Endothelial cell (in vitro differentiated cells): Measurements from ENCODE around the gene KAT14. TPM values are rescaled to one million over a fixed set of nuclear protein-coding genes. Genes with fewer than 3 reads are reported as not detected.

Source experiments
- DNase-seq: peaks from one replicate; pipeline ENCODE4 v3.0.0; 2021; ENCODE audit warnings: low spot score
- H3K27ac Mint-ChIP-seq: one replicate; pipeline ENCODE4 v1.8.0; 2021; ENCODE audit warnings: mixed read lengths, inconsistent platforms; ENCODE audit not compliant: unreplicated experiment
- H3K27me3 Mint-ChIP-seq: one replicate; pipeline ENCODE4 v1.8.0; 2021; ENCODE audit warnings: mild to moderate bottlenecking, moderate library complexity, mixed read lengths, inconsistent platforms; ENCODE audit not compliant: unreplicated experiment
- H3K36me3 Mint-ChIP-seq: one replicate; pipeline ENCODE4 v1.8.0; 2021; ENCODE audit warnings: mild to moderate bottlenecking, low read depth, mixed read lengths, inconsistent platforms; ENCODE audit not compliant: unreplicated experiment
- H3K4me1 Mint-ChIP-seq: one replicate; pipeline ENCODE4 v1.8.0; 2021; ENCODE audit warnings: mild to moderate bottlenecking, mixed read lengths, inconsistent platforms; ENCODE audit not compliant: unreplicated experiment
- H3K4me3 Mint-ChIP-seq: one replicate; pipeline ENCODE4 v1.8.0; 2021; ENCODE audit warnings: mild to moderate bottlenecking, mixed read lengths, inconsistent platforms; ENCODE audit not compliant: unreplicated experiment
- H3K9me3 Mint-ChIP-seq: one replicate; pipeline ENCODE4 v1.8.0; 2021; ENCODE audit warnings: mixed read lengths, inconsistent platforms; ENCODE audit not compliant: unreplicated experiment
- CTCF ChIP-seq: fragments of 200-600 bp; sonication (generic); IDR thresholded peaks from one replicate; pipeline ENCODE4 v1.5.0; 2021; ENCODE audit warnings: antibody characterized with exemption; ENCODE audit not compliant: unreplicated experiment
- total RNA-seq: library from RNA; stranded (reverse); fragmentation: NEBNext Ultra II Directional; extraction: Animal tissue kit (Norgen Biotek cat#: 25700); gene quantifications from one replicate; pipeline ENCODE4 v1.2.1, GENCODE V29; 2021; ENCODE audit not compliant: unreplicated experiment

KAT14 gene
- total RNA-seq, 1 donor from 2014 or later, result 16.9 TPM

GRCh38 chr20:18233408-18233943 lies 95.8 kb downstream of the KAT14 start:
- no peak overlapping the region for H3K4me3 Mint-ChIP-seq
- no peaks in the 10 kb centered on the region for H3K36me3 Mint-ChIP-seq
- H3K9me3 Mint-ChIP-seq, result no peaks in the 10 kb centered on the region
- H3K27ac Mint-ChIP-seq, result no peak overlapping the region
- H3K27me3 Mint-ChIP-seq, result peaks cover 3% of the 10 kb centered on the region
- DNase-seq, result no peak
- TF ChIP-seq CTCF, result no peak
- no peaks in the 10 kb centered on the region for H3K4me1 Mint-ChIP-seq

Other genes with a start within 250 kb of the KAT14 start
- gene SNX5, start 169.1 kb upstream of the KAT14 start, total RNA-seq, result 61.7 TPM
- 17.5 TPM for gene MGME1, start 168.8 kb upstream of the KAT14 start, total RNA-seq
- gene OVOL2, start 79.9 kb upstream of the KAT14 start, total RNA-seq, result not detected
- 11.0 TPM for gene PET117, start within 50 bp of the KAT14 start, total RNA-seq
- 14.1 TPM for gene ZNF133, start 150.7 kb downstream of the KAT14 start, total RNA-seq